Measurements from ENCODE around the gene ATAD3A. TPM values are rescaled to one million over a fixed set of nuclear protein-coding genes. Genes with fewer than 3 reads are reported as not detected.
"Not testable (repeated sequence)": the region's sequence is repeated elsewhere in the genome, so short reads cannot be mapped to it uniquely, and the experiment has no call there.

Gene ATAD3A
- total and polyA plus RNA-seq, 9 of the 15 experiments (the other 6 are each of a cell fraction or from before 2014, with no cell fraction given) = 0.10 to 173 (median 36.7) TPM

- TF ChIP-seq TOE1 (IDR thresholded peaks at IDR 0.05; ENCODE audit: borderline replicate concordance) (peak; percentile 50; the same call in 1 of the 2 replicates), ARID4B (CRISPR knock-in tag; IDR thresholded peaks at IDR 0.05) (0 out of 2 replicates have a peak, but pooled peaks have one; percentile 57), ZNF644 (tag; IDR thresholded peaks at IDR 0.05; ENCODE audit: low read depth) (0 out of 2 replicates have a peak, but pooled peaks have one; percentile 56), ZNF592 (IDR thresholded peaks at IDR 0.05) (peak; percentile 43; the same call in 1 of the 2 replicates), DEAF1 (CRISPR knock-in tag; IDR thresholded peaks at IDR 0.05) (0 out of 2 replicates have a peak, but pooled peaks have one; percentile 34), HNRNPLL (IDR thresholded peaks at IDR 0.05; ENCODE audit: low read depth, low read length, poor library complexity, severe bottlenecking) (peak; percentile 20), ZBTB11 (CRISPR knock-in tag; IDR thresholded peaks at IDR 0.05) (peak in 1 of 3 experiments; percentile 78; a peak in 2 of 6 replicates), EP400 (IDR thresholded peaks at IDR 0.05) (peak; percentile 45; the same call in 1 of the 2 replicates), USF1 (CRISPR knock-in tag; IDR thresholded peaks at IDR 0.05) (peak; percentile 59; the same call in 1 of the 2 replicates)
- TF ChIP-seq TOE1 (CRISPR knock-in tag; IDR thresholded peaks at IDR 0.05; ENCODE audit: borderline replicate concordance, low read depth) = not testable (repeated sequence)
Measured at GRCh38 chr1:1505366-1505798, 6.6 kb upstream of the ATAD3A start (continued).

All from K562 (cell line).